Endometrial microvascular endothelial cells (primary cell): ENCODE measurements around the gene RMND5B. TPM values are rescaled to one million over a fixed set of nuclear protein-coding genes. Genes with fewer than 3 reads are reported as not detected.

Experiments
- in situ Hi-C: cut with HindIII; loops from 2 replicates; pipeline ENCODE4 v1.10.0; 2017; ENCODE audit warnings: low sequenced_read_pairs, low pct_unique_long_range_greater_than_20kb; ENCODE audit errors: inconsistent ontology term
- total RNA-seq: library from RNA; depleted of rRNA; stranded (reverse); fragments of >200 nt; gene quantifications from one replicate; pipeline ENCODE4 v1.2.3, GENCODE V29; 2015; ENCODE audit errors: inconsistent ontology term

RMND5B gene
- total RNA-seq, 1 donor from 2014 or later, result 21.2 TPM

DNA sequence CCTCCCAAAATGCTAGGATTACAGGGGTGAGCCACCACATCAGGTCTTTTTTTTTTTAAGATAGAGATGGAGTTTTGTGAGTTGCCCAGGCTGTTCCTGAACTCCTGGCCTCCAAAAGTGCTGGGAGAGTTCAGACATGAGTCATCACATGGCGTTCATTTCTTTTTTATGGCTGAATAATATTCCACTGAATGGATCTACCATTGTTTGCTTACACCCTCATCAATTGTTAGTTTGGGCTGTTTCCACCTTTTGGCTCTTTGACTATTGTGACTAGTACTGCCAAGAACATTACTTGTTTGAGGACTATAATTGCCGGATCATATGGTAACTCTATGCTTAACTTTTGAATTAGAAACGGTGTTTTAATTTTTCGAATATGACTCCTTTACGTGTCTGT lies 18.3 kb upstream of the RMND5B start:
- in situ Hi-C loops, result no loop called here

- in situ Hi-C loops, result no loop called here
Observed at GRCh38 chr5:178113141-178113787, 17.6 kb upstream of the RMND5B start, which contains the start of gene N4BP3. Gene N4BP3 (plus strand): TSS chr5:178113532. CDS start chr5:178119584, 6,052 bp downstream.

DNA sequence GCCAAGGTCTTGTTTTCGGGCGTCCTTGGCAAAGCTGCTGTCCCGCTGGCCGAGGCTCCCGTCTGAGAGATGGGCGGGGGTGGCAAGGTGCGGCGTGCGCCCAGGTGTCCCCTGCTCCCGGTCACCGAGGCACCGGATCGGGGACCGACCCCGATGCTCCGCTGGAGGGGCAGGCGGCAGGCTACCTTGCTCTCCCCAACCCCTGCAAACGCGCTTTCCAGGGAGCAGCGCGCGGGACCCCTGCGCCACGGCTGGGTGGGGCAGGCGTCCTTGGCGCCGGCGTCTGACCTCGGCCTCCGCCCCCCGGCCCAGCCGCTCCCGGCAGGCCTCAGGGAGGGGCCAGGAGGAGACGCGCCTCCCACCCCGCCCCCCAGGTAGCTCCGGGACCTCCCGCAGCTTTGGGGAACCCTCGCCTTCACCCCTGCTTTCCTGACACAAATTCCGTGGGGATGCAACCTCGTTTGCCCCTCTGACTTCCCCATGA lies 16.9 kb upstream of the RMND5B start:
- in situ Hi-C loops, result no loop called here

DNA sequence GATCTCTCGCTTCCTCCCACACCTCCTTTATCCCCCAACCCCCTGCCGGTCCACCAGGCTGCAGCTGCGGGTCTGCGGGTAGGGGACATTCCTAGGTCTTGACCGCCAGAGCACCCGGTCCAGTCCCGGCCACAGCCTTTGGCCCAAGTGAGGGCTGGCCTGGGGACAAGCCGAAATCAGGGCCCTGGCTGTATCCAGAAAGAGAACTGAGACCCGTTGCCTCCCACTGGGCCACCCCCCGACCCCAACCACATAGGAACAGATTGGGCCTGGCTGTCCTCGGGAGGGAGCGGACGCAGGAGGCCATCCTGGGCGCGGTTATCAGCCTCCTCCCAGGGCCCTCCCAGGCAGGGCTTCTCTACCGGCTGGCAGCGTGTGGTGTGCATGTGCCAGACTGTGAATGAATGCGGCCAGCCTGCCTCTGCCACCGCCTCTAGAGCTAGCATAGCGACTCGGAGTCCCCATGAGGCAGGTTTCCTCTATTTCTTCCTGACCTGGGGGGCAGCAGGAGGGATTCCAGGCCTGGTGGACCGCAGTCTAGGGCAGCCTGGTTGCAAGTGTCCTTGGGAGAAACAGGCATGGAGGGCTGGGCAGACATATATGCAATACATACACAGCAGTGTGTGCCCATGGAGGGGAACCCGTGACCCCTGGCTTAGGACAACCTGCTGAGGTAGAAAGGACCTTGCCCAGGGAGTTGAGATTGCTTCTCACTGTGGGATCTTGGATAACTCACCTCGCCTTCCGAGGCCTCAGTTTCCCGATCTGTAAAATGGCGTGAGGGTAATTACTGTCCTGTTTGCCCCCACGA lies 16.3 kb upstream of the RMND5B start:
- in situ Hi-C loops, result no loop called here

GRCh38 chr5:178115136-178115813 lies 15.5 kb upstream of the RMND5B start:
- in situ Hi-C loops, result no loop called here

DNA sequence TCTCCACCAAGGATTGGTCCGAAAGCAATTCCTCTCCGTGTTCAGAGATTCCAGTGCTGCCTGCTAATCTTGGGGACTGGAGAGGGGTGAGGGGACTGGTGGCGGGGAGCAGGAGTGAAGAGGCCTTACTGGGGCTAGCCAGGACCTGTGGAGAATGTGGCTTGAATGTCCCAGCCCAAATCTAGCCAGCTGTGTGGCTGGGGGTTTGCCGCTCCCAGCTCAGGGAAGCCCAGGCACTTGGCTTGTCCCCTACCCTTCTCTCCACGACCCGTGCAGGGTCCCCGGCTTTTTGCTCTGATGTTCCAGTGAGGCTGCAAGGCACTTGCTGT lies 15.0 kb upstream of the RMND5B start:
- in situ Hi-C loops, result no loop called here

- in situ Hi-C loops, result no loop called here
Observed at GRCh38 chr5:178116143-178116885, 14.5 kb upstream of the RMND5B start.

GRCh38 chr5:178117923-178118701 lies 12.7 kb upstream of the RMND5B start:
- in situ Hi-C loops, result no loop called here

DNA sequence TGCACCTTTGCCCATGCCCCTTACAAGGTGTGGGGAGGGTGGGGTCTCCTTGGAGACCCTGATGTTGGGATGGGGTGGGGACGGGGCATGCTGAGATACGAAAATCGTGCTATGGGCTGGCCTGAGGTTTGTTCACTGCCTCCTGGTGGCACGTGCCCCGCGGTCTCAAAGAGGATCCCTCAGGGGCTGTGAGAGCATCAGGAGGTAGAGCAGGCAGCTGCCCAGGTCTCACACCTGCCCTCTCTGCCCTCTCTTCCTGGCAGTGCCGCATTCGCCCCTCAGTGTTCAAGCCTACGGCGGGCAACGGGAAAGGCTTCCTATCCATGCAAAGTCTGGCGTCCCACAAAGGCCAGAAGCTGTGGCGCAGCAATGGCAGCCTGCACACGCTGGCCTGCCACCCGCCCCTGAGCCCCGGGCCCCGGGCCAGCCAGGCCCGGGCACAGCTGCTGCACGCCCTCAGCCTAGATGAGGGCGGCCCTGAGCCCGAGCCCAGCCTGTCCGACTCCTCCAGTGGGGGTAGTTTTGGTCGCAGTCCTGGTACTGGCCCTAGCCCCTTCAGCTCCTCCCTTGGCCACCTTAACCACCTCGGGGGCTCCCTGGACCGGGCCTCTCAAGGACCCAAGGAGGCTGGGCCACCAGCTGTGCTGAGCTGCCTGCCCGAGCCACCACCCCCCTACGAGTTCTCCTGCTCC lies 10.8 kb upstream of the RMND5B start:
- in situ Hi-C loops, result no loop called here

DNA sequence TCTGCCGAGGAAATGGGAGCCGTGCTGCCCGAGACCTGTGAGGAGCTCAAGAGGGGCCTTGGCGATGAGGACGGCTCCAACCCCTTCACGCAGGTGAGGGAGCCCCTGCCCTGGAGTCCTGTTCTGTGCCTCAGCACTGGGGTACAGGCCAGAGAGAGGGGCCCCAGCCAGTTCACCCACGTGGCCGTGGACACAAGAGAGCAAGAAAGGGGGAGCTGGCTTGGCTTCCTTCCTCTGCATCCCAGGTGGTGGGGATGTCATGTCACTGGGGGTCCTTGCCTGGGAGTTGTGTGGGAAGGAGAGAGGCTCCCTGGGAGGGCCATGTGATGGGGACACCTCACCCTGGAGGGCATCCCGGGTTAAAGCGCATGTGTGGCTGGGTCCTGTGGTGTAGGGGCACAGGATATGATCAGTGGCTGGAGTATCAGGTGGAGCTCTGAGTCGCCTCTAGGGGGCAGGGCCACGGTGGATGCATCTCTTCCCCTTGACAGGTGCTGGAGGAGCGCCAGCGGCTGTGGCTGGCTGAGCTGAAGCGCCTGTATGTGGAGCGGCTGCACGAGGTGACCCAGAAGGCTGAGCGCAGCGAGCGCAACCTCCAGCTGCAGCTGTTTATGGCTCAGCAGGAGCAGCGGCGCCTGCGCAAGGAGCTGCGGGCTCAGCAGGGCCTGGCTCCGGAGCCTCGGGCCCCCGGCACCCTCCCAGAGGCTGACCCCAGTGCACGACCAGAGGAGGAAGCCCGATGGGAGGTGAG lies 10.0 kb upstream of the RMND5B start:
- in situ Hi-C loops, result no loop called here

- in situ Hi-C loops, result no loop called here
Observed at GRCh38 chr5:178121391-178122276, 9.2 kb upstream of the RMND5B start.

DNA sequence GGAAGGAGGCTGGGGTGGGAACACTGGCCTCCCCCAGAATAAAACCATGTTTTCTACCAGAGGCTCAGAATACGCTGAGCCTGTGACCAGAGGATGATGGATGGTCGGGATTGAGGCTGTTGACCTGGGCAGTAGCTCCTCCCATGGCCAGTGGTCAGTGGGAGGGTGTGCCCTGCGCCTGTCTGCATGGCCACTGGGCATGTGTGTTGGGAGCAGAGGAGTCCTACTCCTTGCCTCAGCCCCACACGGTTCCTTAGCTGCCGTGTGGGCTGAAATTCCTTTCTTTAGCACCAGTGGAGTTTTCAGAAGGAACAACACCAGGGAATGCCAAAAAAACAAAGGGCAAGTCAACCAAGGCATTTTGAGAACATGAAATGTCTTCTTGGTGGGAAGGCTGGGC lies 8.5 kb upstream of the RMND5B start:
- in situ Hi-C loops, result no loop called here

DNA sequence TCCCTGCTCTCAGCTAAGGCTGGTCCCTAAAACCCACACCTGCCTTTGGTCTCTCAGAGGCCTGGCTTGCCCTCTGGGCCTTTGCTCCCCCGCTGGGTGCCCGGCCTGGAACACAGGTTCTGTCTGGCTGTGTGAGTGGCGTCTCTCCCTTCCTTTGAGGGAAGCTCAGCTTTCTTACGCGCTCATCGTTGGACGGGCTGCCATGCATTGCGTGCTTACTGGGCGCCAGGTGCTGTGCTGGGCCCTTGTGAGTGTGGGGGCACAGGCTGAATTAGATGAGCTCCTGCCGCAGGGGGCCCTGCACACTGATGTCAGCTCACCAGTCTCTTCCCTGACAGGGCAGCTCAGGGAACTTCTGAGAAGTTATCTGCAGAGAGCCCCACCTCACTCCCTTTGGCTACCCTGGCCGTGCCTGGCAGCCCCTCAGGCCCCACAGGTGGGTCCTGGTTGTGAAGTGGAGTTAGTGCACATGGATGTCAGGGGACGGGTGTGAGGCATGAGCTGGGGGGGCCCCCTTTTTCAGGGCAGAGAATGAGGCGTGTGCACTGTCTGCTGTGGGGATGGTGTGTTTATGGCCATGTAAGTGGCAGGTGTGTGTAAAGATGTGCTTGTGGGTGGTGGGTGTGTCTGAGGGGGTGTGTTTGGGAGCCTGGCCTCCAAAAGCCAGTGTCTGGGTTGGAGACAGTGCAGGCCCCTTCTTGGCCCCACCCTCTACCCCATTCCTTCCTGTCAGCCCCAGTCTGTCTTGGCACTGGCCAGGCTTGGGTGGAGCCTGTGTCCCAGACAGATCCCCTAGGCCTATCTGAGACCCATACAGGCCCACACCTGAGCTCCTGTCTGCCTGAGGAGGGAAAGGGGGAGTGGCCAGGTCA lies 7.5 kb upstream of the RMND5B start:
- in situ Hi-C loops, result no loop called here

DNA sequence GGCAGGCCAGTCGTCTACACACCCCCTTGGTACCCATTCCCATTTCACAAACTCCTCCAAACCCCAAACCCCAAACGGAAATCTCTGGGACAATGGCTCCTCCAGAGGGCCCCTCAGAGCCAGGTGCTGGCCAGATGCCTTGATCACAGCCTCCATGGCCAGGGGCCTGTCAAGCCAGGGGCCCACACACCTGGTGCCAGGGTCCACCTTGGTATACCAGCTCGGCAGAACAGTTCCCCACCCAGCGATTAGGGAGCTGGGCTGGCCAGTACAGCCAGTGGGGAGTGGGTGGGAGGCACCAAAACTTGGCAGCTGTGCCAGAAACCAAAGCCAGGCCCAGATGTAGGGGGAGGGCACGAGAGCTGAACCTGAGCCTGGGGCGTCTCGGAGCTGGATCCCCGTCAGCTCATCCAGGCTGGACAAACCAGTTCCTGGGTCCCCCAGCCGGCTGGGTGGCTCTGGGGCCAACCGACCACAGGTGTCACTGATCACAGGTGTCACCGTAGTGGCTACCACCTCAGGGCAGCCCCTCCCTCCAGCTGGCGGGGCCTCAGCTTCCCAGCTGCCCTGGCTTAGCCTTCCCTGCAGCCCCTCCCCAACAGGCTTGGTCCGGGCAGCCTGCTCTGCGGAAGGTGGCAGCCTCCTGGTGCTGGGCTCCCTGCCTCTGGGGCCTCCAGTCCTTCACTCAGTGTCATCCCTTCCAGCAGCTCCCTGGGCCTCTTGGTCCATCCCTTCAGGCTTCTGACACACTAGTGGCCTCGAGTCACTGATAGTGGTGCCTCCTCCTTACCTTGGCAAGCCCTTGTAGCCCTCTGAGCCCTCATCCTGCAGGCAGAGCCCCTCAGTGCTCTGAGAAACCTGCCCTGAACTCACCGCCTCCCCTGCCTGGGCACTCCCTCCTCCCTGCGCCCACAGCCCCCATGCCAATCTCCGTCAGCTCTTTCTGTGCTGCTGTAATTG lies 6.6 kb upstream of the RMND5B start:
- in situ Hi-C loops, result no loop called here
